HG03571 (cell line): ENCODE results near the gene KCNH5.

ENCODE experiments used
- ATAC-seq: cut with Tn5 transposase; IDR thresholded peaks from one replicate; pipeline ENCODE4 v1.9.1; 2021; ENCODE audit not compliant: unreplicated experiment

KCNH5 gene

DNA sequence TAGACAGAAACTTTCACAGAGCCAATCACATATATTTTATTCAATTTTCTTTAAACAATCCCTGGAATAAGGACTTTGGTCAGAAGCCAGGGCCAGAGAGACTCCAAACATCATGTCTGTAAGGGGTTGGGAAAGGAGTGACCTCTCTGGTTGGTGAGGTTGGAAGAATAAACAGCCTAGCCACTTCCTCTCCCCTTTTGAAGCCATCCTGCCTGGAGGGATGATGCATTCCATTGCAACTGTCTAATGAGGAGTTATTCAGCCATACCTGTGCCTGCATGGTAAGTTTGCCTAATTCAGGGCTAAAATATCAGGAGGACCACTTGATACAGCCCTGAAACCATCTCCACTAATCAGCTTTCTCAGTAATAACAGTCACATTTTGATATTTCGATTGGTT is 299.8 kb downstream of the KCNH5 start:
- ATAC-seq = no peak

DNA sequence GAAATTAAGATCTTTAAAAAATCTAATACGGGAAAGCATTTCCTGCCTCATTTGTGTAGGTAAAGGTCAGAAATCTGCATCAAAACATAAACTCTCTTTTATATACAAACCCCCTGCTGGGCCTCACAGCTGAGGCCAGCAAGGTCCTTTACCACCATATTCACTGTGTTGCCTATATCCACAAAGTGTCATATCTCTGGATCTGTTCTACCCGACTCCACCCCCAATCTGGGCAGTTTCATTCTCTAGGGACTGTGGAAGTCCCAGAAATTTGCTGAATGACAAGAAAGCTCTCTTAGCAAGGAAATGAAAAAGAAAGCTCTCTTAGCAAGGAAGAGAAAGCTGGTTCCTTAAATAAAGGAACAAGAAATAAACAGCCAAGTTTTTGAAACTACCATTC is 301.7 kb downstream of the KCNH5 start:
- ATAC-seq = no peak

DNA sequence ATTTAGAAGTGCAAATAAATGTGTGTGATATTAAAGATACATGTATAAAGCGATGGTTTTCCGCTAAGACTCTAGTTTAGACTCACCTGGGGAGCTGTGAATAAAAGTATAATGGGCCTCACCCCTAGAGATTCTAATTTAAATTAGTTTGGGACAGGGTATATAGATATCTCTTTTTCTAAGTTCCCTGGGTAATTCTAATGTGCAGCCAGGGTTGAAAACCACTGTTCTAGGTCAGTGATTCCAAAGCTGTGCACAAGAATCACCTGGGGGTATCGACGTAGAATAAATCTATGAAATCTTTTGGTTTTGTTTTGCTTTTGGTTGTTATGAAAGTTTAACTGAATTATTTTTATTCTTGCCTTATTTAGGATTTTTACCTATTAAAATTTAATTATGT is 302.1 kb downstream of the KCNH5 start:
- no peak for ATAC-seq

DNA sequence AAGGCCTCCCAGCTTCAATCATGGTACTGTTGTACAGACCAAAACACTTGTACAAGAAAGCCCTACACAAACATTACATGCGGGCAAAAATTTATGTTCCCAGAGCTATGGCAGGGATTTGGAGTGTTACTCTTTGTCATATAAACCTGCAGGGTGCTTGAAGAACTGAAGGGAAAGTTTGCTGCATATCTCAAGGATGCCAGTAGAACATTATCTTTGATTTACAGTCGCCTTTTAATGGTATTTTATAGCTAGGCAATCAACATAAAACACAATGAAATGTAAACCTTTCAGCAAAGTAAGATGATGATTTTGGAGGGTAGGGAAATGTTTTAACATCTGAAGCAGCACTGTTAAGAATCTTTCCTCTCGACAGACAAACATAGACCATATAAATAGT is 305.6 kb downstream of the KCNH5 start:
- no peak for ATAC-seq

DNA sequence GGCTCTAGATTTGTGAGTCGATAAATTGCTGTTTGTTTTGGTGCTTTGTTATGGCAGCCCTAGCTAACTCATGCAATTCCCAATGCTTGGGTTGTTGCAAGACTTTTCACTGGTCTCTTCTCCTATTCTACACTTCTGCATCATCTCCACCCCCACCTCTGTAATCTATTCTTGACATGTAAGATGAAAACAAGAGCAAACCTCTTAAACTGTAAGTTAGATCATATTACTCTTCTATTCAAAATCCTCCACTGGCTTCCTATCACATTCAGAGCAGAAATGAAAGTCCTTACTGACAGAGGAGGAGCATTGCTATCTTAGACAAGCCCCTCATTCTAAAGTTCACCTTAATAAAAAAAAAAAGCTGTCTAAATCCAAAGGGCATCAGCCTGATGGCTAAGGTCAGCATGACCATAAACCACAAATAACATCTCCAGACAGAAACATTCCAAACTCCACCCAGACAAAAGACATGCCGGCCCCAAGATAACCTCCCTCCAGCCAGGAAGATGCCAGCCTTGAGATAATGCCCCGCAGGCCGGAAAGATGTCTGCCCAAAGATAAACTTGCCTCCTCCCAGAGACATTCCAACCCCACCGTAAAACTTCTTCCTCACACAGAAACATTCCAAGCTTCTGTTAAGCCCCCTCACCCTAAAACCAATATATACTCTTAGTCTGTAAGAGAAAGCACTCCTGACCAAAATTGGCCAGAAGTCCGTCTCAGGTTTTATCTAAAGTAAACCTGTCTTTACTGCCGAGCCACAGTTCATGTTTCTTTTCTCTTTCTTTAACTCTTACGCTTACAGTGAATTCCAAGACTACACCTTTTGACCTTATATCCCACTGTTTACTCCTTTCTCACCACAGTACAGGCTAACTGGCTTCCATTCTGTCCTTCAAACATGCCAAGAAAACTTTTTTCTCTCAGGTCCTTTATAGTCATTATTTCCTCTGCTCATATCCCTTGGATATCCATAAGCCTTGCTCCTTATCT is 308.9 kb downstream of the KCNH5 start:
- ATAC-seq = no peak

DNA sequence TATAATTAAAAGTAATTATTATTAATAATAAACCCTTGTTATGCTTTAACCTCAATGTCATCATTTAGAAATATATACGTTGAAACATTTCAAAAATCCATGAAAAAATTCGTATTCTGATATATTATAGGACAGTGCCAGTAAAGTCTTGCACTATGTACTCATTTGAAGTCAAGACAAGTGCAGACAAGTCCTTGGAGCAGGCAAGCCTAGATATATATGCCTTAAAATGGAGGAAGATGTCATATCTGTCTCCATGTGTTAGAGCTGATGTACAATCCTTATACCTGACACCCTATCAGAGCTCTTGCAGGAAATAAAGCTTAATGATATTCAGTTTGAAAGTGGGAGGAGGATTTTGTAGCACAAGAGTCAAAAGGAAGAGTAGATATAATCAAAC is 310.4 kb downstream of the KCNH5 start:
- no peak for ATAC-seq

DNA sequence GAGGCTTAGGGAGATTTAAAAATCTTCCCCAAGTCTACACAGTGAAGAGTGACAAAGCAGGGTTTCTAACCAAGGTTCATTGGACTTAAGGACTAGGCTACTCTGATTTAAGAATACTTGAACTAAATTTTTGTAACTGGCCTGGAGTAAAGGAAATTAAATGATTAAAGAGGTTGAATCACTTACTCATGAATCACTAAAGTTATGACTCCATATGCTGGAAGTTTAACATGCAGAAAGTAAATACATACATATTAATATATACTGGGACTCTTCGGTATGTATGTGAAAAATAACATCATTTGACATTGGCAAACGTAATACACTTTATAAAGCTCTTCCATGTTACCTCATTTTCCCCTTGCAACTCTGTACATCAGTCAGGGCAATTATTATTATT is 322.9 kb downstream of the KCNH5 start:
- no peak for ATAC-seq

DNA sequence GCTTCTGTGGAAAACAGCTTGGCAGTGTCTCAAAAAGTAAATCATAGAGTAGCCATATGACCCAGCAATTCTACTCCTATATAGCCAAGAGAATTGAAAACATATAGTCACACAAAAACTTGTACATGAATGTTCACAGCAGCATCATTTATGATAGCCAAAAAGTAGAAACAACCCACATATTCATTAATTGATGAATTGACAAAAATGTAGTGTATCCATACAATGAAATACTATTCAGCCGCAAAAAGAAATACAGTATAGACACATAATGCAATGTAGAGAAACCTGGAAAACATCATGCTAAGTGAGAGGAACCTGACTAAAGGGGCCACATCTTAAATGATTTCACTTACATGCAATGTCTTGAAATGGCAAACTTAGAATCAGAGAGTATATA is 326.6 kb downstream of the KCNH5 start:
- ATAC-seq = no peak

DNA sequence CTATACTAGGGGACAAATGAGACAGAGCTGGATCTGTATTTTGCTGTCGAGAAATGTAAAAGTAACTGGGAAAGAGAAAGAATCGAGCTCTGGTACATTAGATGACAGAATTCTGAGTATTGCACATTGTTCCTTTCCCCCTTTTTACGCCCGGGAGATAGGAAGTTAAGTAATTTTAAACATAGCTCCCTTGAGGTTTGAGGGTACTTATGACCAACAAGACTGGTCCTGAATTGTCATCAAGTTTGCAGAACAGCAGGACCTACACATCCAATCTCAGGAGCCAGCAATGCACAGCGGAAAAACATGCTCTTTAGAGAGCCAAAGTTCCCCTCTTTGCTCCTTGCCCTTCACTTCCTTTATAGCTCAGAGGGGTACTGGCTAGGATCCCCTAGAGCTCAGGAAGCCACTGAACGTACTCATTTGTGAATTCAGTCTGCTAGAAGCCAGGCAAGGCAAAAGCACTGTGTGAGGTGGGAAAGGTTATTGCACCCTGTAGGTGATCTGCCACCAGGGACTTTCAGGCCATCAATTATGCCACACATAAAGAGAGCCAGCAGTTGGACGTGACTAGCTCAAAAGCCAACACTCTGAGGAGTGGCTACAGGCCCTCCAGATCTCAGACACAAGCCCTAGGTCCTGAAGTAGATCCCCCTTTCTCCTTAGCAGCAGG is 333.8 kb downstream of the KCNH5 start:
- ATAC-seq = no peak

DNA sequence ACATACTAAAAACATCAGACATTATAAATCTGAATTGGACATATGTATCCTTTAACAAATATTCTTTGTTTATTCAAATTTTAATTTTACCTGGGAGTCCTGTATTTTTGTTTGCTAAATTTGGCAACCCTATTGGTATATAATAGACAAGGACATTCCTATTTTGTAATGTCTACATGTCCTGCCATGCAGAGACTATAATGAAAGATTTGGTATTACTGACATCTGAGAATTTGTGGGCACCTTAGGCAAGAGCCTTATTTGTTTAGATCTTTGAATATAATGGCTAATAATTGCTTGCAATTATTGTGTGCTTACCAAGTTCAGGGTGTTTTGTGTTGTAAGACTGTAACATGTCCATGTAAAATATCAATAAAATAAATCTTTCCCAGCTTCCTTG is 334.4 kb downstream of the KCNH5 start:
- no peak for ATAC-seq

DNA sequence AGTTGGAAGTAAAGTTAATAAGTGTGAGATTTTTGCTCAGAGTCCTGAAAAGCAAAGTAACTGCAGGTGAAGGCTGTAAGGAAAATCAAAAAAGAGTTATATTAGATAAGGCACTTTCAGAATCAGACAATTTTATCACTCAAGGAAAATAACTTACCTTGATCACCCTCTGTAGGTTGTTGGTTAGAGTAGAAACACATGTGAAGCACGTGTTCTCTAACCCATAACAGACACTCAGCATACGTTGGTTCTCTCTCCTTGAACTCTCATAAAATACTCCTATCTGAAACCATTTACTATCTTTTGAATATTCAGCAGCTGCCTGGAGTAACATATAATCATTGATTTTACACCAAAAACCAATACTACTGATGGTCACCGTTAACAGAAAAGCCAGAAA is 335.5 kb downstream of the KCNH5 start:
- ATAC-seq = no peak

DNA sequence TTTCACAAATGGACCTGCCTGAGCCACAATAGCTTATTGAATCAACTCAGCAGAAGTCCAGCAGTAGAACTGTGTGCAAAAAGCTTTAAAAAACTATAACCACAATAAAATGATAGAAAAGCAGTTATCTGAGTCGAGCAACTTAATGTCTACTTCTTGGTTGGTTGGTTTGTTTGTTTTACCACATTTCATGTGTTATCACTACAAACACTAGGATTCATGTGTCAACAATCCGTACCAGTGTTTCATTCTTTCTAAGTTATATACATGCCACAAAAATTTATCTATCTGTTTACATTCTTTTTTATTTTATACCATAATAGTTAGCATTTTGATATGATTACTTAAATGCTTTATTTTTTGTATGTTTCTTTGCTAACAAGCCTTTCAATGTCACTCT is 339.0 kb downstream of the KCNH5 start:
- no peak for ATAC-seq

DNA sequence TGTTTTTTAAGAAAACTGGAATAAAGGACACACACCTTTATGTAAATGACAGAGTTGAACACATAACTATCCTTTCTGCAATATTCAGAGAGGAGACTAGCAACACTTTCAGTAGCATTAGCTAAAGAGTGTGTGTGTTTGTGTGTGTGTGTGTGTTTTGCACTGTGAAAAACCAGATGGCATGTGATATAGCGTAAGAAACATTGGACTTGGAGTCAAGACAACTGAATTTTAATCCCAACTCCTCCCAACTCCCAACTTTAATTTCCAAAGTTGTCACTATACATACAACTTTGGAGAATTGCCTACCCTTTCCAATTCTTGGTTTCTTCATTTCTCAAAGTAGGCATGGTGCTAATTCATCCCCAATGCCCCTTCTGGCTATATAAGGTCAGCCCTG is 347.8 kb downstream of the KCNH5 start:
- no peak for ATAC-seq

DNA sequence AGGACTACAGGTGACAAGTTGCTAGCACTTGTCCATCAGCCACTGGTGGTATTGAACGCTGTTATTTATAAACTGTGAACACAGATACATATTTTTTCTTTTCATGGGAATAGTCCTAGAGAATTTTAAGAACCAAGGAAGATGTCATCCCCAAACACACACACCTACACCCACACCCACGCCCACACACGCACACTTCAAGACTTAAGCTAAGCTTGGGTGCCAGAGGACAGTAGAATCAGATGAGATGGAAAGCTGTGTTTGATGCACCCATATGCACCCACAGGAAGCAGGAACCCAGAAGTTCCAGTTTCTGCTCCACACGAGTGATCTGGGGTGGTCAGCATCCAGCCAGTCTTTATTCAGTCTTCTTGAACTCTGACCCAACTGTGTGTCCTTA is 348.3 kb downstream of the KCNH5 start:
- no peak for ATAC-seq

DNA sequence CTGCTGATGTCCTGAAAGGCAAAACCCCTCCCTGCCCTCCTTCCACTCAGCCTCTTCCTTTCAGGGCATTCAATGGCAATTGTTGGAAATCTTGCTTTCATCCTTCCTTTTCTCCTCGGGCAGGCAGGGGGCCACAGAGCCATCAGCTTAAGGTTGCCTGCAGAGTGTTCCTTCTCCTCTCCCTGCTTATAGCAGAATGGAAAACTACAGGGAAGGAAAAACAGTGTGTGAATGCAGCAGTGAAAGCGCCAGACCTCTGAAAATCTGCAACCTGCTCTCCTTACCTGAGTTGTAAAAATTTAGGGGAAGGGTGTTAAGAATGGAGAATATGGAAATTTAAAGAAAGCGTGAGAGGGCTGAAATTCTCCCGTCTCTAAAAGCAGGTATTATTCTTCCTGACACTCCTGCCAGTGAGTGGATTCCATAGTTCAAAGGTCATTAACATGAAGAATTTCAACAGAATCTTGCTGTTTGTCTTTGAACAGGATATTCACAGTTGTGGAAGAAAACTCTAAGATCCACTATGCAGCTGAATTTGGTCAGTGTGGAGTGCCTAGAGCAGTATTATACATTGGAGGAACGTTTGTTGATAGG is 348.8 kb downstream of the KCNH5 start:
- no peak for ATAC-seq

DNA sequence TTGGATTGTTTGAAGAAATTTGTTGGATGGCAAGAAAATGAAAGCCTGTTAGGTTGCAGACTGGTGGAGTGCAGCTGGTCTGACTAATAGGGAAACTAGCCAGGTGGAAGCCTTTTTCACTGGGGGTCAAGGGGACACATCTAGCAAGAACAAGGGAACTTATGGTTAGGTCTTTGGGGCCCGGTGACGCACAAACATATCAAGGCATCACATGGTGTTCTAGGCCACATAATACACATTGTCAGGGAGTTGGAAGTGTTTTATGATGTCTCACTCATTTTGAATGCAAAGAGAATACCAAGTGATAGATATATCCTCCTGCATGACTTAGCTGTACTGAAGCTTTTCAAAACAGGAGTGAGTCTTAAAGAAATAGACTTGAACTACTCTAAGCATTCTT is 351.2 kb downstream of the KCNH5 start:
- ATAC-seq = no peak

DNA sequence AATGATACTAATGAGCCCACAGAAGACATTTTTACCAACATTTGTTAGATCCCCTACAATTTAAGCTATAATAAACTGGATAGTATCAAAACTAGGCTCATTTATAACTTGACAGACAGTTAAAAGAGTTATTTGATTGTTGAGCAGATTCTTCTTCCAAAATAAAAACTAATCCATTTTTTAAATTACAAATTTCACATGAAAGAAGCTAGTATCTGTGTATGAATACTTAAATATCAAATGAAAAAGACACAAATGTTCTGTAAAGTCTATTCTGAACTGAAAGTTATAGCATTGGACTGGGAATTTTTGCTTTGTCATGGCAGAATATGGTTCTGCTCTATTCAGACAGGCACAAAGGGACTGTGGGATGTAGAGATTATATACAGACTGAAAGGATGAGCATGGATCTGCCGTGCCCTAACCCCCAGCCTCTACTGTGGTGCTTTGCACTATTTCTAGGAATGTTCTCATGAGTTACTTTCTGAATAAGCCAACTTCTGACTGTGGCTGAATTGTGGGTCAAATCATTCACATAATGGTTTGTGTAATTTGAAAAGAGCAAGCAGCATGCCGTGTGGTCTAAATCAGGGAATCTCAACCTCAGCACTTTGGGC is 352.7 kb downstream of the KCNH5 start:
- no peak for ATAC-seq

DNA sequence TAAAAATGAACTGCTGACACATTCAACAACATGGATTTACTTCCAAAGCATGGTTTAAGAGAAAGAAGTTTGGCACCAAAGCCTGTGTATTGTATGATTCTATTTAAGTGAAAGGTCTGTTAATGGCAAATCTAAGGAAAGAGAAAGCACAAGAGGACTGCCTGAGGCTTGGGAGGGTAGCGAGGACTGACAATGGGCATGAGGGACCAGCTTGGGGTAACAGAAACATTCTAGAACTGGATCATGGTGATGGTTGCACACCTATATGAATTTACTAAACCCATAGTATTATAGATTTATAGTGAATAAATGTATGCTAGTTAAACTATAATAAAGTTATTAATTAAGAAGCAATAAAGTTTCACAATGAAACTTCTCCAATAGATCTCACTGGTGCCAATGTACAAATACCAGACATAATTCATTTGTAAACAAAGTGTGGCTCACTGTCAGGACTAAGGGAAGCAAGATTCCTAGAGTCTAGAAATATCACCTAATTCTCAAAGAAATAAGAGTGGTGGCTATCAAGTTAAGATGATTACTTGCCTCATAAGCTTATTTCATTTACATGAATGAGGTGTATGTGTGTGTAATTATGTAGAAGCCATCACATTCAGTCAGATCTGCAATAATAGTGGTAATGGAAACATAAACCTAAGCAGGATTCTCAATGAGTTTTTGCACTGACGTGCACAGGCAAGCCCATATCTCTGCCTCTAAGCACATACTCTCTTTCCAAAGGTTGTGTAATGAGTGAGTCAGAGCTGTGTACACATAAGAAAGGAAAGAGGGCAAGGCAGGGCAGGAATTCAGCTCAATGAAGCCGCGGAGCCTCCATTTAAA is 353.4 kb downstream of the KCNH5 start:
- no peak for ATAC-seq

DNA sequence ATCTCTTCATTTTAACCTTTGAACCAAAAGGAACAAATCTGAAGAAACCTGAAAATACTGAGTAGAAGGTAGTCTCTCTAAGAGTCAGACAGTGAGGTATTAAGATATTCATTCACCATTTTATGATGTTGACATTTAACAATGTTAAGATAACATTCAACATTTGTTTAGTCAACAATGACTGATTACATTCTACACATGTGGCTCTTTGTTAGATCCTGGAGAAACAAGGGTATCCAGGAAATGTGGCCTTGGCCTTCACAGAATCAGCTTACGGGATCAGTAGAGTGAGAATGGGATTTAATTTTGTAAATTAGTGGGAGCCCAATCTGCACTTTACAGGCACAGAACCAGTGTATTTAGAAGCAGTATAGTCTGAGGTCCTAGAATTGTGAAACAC is 355.5 kb downstream of the KCNH5 start:
- ATAC-seq = no peak

DNA sequence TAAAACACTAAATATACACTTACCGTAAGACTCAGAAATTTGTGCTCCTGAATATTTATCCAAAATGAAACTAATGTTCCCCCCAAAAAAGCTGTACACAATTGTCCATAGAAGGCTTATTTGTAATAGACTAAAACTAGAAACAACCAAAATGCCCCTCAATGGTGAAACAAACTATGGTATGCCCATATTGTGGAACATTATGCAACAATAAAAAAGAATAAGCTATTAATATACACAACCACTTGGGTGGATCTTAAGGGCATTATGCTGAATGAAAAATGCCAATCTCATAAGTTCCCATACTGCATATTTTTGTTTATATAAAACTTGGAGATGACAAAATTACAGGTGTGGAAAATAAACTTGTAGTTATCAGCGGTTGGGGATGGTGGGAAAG is 357.4 kb downstream of the KCNH5 start:
- no peak for ATAC-seq

DNA sequence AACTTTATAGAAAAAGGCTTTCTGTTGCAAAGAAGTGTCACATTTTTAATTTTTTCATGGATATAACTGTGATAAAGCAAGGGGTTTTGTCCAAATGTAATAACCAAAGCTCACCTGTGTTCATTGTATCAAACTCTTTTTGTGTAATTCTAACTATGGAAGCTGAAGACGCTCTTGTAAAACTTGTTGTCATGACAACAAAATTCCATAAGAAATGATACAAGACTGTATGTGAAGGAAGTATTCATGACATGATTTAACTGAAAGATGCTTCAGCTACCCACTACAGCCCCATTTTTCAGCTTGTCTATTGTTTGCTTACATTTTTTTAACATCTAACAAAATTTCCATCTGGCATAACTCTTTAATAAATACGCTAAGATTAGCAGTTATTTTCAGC is 360.9 kb downstream of the KCNH5 start:
- no peak for ATAC-seq
